Measurements from ENCODE around the gene ZAP70.

Gene ZAP70

DNA sequence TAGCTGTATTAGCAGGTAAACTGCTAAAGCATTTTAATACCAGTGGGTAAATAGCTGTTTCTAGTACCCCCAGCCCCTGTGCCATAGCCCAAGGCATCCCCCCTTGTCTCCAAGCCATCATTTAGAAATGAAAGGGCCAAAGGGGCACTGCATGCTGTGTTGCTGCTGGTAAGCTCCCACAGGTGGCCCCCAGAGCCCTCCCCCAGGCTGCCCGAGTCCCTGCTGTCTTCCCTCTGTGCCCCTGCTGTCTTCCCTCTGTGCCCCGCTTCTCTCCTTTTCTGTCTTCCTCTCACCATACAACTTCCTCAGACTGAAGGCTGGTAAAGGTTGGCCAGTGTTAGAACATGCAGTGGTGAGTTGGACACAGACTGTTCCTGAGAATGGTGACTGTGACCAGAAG lies 42.1 kb downstream of the ZAP70 start:
- no peak for DNase-seq

DNA sequence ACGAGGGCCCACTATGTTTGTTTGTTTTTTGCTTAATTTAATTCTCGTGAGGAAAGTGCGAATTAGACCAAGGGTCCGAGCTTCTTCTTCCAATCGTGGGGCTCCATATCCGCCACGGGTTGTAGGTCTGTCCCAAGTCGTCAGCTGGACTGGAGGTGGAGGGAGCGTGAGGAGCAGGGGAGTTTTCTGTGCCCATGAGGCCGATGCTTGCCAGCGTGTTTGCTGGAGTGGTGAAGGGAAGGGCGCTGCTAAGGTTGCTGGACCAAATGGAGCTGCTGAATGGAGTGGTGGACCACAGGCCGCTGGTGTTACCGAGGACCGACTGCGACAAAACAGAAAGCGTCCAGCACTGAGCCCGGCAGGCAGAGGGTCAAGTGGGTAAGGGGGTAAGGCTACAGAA lies 43.7 kb downstream of the ZAP70 start:
- no peak for DNase-seq

DNA sequence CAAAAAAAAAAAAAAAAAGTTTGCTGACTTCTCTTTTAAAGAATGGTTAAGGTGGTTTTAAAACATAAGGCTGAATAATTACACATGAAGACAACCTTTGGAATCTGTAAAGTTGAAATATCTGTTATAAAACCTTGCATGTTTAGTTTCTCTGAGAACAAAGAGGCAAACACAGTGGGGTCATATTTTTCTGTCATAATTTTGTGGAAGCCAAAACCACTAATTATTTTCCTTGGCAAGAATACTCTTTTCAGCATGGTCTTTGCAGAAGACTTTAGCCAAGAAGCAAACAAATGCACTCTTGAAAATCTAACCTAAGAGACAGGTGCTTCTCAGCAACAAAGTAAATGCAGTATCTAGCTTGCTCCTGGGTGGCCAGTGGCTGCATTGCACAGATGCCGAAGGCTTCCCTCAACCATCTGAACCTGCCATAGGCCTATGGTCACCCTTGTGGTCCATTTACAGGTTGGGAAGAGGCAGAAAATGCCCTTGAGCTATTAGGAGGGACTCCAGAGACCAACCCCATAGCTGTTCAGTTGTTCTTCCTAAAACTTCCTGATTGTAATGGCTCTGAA lies 44.8 kb downstream of the ZAP70 start:
- no peak for DNase-seq

DNA sequence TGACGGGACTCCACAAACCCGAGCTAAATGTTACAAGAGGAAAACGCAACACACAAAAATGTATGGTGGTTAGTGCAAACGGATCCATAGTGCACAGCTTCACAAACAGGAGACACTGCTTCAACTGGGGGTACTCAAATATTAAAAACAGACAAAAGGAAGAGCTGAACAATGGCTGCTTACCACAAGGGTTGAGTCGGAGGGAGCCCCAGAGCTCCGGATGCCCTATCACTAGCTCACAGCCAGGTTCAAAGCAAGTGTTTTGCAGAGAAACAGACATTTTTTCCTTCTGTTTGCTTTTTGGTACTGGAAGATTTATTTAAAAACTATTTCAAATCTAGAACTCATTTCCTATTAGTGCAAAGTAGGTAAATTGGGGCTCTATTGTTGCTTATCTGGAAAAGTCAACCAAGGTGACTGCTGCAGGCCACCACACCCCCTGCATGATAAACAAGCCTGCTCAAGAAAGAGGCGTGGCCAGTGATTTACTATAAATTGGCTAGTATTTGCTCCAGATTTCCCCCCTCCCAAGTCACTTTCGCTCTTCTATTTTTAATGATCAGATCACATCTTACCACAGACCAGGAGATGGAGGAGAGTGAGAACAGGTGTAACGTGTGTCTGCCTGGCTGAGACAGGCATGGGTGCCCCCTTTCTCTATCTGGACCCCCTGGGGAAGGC lies 46.5 kb downstream of the ZAP70 start:
- no peak for DNase-seq

DNA sequence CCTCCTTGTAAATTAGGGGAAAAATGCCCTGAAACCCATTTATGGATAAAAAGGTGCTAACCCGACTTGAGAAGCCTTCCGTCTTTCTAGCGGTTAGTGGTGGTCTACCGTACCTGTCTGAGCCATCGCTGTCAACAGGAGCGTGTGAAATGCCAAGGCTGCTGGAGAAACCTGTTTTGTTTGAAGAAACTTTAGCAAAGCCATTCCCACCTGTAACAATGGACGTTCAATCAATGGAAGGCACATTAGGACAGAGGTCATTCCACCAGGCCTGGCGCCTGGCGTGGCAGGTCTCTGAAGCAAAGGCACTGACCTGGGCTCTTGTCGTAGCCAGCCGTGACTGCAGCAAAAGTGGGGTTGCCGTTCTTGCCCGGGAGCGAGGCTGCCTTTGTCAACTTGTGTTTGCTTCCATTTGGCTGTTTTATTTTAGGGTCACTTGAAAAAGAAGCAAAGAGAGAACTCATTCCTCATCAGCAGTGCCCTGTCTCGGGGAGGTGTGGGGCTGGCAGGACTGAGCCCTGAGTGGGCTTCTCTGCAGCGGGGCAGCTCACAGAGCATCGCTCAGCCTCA lies 47.2 kb downstream of the ZAP70 start:
- DNase-seq: no peak

DNA sequence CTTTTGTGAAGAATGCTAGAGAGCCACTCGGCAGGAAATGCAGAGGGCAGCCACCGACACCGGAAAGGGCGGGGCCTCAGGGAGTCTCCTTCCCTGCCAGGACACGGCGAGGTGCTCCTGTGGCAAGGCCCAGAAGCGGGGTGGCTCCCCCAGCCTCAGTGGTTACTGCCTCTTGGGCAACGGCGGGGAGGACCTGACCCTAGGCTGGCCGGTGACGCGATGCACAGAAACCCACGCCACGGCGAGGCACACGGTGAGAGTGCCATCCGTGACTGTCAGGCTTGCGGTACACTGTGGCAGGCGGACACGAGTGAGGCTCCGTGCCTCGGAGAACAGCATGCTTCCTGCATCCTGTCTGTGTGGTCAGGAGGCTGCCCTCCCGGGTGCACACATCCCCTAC lies 47.8 kb downstream of the ZAP70 start:
- DNase-seq: no peak

DNA sequence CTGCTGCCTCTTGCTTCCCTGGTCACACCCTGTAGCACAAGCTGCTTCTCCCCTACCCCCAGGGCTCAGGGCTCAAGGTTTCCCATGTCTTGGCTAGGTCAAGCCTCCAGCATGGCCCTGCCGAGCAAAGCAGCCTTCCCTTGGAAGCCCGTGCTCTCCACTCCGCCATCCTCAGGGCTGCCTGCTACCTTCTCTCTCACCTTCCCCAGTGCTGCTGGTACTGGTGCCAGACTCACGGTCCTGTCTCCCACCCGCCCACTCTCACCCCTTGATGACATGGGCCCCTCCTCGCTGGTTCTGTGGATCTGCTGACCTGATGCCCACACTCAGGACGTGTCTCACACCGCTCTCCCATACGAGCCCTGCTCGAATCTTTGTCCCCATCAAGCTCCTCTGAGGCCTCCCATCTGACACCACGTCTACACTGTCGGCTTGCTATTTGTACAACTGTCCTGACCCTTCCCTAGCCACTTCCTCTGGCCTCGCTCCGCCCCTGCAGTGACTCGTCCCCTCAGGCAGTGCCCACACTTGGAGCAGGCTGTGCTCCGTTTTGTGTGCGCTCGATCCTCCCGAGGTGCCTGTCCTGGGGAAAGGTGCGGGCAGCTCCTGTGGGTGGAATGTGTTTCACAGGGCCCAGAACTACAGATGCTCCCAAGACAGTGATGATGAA lies 49.9 kb downstream of the ZAP70 start:
- no peak for DNase-seq

DNA sequence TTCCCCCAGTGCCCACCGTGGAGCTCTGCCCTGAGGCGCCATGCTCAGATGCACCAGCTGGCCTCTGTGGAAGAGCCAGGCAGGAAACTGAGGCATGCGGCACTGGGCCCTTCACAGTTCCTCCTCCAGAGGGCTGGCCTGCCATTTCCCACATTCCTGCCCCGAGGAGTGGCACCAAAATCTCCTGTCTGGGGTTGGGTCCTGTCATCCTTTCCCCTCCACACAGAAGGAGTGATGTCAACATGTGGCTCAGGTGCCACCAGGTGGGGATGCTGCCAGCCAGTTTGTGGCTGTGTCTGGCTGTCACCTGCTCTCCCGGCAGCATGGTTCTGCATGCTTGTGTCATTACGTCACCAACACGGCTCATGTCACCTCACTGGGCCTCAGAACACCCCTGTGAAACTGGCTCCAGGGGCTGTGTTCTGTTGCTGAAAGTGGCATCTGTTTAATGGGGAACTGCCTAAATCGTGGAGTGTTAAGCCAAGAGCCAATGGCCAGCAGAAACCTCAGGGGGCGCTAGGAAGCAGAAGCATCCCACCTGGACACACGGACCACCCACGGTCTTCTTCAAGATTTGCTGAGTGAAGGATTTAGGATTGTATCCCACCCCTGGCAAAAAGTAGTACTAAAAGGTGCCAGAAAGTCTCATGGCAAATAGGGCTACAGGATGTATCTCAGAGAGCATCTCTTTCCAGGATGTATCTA lies 51.3 kb downstream of the ZAP70 start:
- DNase-seq: no peak

DNA sequence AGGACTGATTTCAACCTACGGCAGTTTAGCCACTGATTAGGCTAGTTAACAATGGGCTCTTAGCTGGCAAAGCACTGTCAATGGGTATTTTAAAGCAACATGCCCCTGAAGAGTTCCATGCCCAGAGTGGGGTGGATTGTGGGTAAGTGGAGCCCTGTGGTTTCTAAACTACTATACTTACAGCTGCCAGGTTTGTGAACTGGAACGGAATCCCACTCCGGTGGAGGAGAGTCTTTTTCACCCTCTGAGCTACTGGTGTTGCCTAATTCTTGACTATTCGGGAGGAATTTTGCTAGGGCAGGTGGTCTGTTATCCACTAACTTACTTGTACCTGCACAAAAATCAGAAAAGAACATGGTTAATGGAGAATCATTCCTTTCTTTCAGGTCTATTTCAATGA lies 52.6 kb downstream of the ZAP70 start:
- DNase-seq: no peak

DNA sequence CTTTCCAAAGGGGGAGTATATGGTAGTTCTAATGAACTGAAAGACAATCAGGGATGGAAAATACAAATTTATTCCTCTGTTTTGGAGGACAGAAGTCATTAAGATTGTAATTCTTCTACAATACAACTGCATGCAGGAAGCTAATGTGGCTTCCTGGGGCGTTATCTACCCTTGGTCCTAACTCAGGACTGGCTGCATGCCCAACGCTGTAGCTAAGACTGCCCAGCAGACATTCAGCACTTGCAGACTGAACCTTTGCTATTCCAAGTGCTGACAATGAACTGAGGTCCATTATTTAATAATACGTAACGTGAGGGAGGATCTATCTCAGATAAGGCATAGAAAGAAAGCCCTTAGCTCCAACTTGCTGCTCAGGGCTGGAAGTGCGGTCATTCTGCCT lies 53.2 kb downstream of the ZAP70 start:
- DNase-seq: no peak

DNA sequence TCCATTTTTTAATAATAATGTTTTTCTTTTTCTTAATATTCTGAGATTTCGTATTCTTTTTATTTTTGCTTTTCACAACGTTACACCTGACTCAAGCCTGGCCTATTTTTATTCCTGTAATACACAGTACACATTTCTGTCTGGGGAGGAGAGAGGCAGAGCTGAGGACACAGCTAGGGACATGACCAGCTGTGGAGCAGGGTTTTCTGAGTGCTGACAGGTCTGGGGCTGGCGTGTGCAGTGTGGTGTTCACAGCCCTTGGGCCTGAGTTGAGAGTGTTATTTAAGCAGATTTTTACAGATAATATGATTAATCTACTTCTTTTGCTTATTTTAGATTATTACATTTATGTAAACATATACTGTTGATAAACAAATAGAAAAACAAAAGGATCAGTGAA lies 55.9 kb downstream of the ZAP70 start:
- no peak for DNase-seq

DNA sequence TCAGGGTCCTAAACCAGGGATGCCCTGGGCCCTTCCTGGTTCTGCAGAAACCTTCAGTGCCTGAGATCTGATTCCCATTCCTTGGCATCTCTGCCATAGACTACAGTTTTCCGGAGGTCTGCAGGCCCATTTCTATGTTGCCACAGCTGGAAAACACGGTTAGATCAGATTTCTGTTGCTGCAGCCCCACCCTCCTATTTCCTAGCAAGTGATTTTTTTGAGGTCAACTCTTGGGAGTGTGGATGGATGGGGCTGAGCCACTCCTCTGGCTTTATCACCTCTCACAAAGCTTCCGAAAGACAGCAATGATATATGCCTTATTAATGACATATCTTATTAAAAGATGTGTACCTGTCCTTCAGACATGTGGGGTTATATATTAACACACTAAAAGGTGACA lies 56.3 kb downstream of the ZAP70 start:
- DNase-seq: no peak

DNA sequence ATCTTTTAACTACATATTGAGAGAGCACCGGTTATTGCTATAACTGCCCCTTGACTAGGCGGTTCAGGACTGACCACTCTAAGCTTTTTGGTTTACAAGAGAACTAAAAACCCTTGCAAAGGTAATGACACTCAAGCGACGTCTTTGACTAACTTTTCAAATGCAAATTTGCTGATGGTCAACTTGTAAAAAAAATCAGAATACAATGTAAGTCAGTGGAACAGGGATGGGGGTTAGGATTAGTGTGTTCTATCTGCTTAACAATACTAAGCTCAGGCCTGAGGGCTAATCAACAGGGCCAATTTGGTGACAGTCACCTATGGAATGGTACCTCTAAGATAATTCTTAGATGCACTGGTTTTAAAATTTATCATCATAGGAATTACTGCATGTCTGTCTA lies 57.1 kb downstream of the ZAP70 start:
- no peak for DNase-seq

DNA sequence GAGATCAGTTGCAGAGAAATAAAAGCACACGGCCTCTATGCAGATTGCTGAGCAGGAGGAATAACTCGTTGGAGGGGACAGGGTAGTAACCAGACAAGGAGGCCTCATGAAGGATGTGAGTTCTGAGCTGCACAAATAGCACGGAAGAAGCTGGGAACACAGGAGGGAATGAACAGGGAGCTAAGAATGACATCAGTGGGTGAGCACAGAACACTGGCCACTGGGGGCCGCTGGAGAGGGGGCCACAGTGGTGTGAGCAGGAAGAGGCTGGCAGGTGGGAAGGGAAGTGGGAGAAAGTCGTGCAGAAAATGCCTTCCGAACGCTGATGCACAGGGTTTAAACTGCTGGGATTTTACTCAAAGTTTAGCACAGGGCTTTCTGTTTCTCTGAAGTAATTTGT lies 61.0 kb downstream of the ZAP70 start:
- DNase-seq: no peak

DNA sequence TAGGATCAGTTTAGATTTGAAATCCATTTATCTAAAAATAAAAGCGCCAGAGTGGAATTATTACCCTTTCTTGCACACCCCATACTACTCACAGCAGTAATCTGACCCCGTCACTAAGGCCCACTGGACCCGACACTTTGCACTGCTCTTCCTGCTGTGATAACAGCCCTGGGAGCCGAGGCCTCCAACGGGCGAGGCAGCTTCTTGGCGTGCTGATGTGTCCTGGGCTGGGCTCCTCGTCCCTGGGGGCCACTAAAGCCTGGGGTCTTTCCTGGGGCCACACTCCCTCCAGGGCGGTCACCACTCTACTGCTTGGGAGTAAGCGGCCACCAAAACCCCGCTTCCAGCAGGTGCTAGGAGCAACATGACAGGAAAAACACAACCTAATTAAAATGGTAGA lies 61.7 kb downstream of the ZAP70 start:
- DNase-seq: no peak

DNA sequence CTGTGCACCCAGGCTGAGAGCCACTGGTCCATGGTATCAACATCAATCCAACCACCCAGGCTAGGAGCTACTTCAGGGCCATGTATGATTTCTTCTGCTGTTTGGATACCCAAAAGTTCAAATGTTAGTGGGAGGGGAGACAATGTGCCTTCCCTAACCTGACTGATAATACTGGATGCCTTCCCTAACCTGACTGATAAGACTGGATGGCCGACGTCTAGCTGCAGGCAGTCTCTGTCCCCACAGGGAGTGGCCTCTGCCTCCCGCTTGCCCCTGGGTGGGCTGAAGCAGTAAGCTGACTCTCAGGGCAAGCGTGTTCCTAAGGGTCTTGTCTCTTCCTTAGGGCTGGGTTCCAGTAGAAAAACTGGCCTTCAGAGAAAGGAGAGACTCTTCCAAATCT lies 65.8 kb downstream of the ZAP70 start:
- no peak for DNase-seq

DNA sequence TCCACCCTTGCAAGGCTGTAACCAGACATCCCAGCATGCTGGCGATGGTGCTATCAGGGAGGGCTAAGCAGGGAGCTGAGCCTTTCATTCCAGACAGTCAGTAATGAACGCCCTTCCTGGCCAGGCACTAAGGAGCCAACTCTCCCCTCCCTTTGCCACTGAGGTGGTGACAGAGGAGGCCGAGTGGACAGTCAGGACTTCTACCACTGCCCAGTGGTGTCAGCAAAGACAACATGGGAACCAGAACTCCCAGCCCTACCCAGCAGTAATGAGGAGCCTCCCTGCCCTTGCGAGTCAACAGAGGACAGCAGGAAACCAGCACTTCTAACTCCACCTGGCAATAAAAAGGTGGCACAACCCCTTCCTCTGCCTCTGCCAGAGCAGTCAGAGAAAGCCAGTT lies 68.6 kb downstream of the ZAP70 start:
- no peak for DNase-seq

DNA sequence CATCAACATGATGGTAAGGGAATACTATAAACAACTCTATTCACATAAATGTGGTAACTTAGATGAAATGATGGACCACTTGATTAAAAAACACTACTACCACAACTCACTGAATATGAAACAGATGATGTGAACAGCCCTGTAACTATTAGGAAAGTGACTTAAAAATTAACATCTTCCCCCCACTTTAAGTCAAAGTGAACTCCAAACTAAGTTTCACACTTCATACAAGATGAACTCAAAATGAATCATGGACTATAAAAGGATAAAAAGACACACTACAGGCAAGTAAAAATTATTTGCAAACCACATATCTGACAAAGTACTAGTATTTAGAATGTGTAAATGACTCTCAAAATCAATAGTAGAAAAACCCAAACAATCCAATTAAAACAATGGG lies 71.6 kb downstream of the ZAP70 start:
- DNase-seq: no peak

DNA sequence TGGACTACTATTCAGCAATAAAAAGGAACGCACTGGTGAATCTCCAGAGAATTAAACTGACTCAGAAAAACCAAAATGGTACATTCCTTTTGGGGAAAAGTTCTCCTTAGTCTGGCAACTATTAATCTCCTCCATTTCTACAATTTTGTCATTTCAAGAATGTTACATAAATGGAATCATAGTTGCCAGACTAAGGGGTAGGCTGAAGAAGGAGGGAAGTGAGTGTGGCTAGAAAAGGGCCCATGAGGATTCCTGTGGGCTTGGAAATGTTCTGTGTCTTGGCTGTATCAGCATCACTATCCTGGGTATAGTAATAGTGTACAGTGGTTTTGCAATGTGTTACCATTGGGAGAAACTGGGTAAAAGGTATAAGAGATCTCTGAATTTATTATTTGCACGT lies 72.4 kb downstream of the ZAP70 start:
- DNase-seq: no peak

DNA sequence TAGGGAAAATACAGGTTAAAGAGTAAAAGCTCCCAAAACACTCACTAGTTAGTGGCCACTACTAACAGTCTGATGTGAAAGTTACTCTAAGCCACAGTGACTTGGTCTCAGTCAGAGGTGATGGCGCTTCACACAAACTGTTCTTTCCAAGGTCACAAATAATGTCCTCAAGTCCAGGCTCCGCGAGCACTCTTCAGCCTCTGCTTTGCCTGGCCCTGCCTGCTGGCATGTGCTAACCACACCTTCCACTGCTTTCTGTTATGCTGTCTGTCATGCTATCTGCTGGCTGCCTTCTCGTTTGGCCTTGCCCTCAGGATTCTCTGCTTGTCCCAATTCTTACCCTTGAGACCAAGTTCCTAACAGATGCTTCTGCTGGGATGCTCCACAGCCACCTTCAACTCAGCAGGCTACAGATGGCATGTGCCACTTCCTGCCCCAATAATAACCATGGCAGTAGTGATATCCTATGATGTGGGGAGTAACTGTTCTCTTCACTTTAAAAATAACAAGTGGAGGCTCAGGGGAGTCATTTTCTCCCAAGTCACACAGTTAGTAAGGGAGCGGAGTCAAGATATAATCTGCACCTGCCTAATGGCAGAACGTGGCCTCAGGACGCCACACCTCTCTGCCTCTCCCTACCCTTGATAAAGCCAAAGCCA lies 75.7 kb downstream of the ZAP70 start:
- no peak for DNase-seq

Measured in activated CD4-positive, CD25-positive, alpha-beta regulatory T cell (primary cell).